Fibroblast of lung (primary cell): ENCODE measurements around the gene AP1S2. TPM values are rescaled to one million over a fixed set of nuclear protein-coding genes. Genes with fewer than 3 reads are reported as not detected.

Experiments used
- DNase-seq, 2 donors: peaks; one replicate each; pipeline versions ENCODE4 v3.0.0 to v3.0.0-alpha.2; 2010; ENCODE audit warnings: low read depth in 2 of 2
- H2AFZ ChIP-seq: 2 replicates; pipeline ENCODE4 v1.5.1; 2012; ENCODE audit warnings: low read length, control low read depth, inconsistent platforms
- H3K27ac ChIP-seq: 2 replicates; pipeline ENCODE4 v1.5.1; 2011; ENCODE audit warnings: low read length, control low read depth; ENCODE audit not compliant: insufficient read depth
- H3K27me3 ChIP-seq: 2 replicates; pipeline ENCODE4 v1.5.1; 2011; ENCODE audit warnings: mild to moderate bottlenecking, low read length; ENCODE audit not compliant: control insufficient read depth, insufficient read depth
- H3K36me3 ChIP-seq: 2 replicates; pipeline ENCODE4 v1.5.1; 2011; ENCODE audit warnings: low read length; ENCODE audit not compliant: control insufficient read depth, insufficient read depth
- H3K4me1 ChIP-seq: 2 replicates; pipeline ENCODE4 v1.5.1; 2011; ENCODE audit warnings: low read length; ENCODE audit not compliant: control insufficient read depth, insufficient read depth; ENCODE audit errors: extremely low read depth
- H3K4me2 ChIP-seq: 2 replicates; pipeline ENCODE4 v1.5.1; 2011; ENCODE audit warnings: low read length, control low read depth; ENCODE audit not compliant: insufficient read depth; ENCODE audit errors: extremely low read depth
- H3K4me3 ChIP-seq, 4 experiments: fragments of 200-600 bp in 1 of 4; sonication (generic) in 1 of 4; replicated peaks in 1 of 4; 2 replicates each; pipeline ENCODE4 v1.5.1; 2011 to 2016; ENCODE audit warnings: low read length in 4 of 4, low read depth in 3 of 4, mild to moderate bottlenecking in 3 of 4, control low read depth in 2 of 4, inconsistent platforms in 1 of 4, mixed read lengths in 1 of 4; ENCODE audit not compliant: insufficient read depth in 1 of 4; ENCODE audit errors: control extremely low read depth in 1 of 4
- H3K79me2 ChIP-seq: 2 replicates; pipeline ENCODE4 v1.5.1; 2012; ENCODE audit warnings: mild to moderate bottlenecking, low read length, inconsistent platforms; ENCODE audit not compliant: control insufficient read depth, insufficient read depth
- H3K9ac ChIP-seq: 2 replicates; pipeline ENCODE4 v1.5.1; 2011; ENCODE audit warnings: mild to moderate bottlenecking, low read length, control low read depth; ENCODE audit not compliant: insufficient read depth
- H3K9me3 ChIP-seq: 2 replicates; pipeline ENCODE4 v1.5.1; 2012; ENCODE audit warnings: low read depth, low read length; ENCODE audit not compliant: control insufficient read depth, insufficient read depth
- H4K20me1 ChIP-seq: 2 replicates; pipeline ENCODE4 v1.5.1; 2011; ENCODE audit warnings: low read length; ENCODE audit not compliant: control insufficient read depth, insufficient read depth; ENCODE audit errors: extremely low read depth
- CTCF ChIP-seq, 2 donors: IDR thresholded peaks in 1 of 2; conservative IDR thresholded peaks in 1 of 2; 1 replicate in 1 of 2; 2 replicates in 1 of 2; pipeline ENCODE4 v1.5.1; 2011 to 2012; ENCODE audit warnings: low read length in 2 of 2, control low read depth in 1 of 2, inconsistent platforms in 1 of 2, low read depth in 1 of 2, mild to moderate bottlenecking in 1 of 2
- EZH2 ChIP-seq: IDR thresholded peaks from 2 replicates; pipeline ENCODE4 v1.5.1; 2012; ENCODE audit warnings: low read length, control low read depth, mild to moderate bottlenecking; ENCODE audit errors: missing control alignments
- polyA plus RNA-seq, 2 donors: library from polyadenylated mRNA; depleted of rRNA in 1 of 2; stranded (reverse) in 1 of 2; unstranded in 1 of 2; fragments of >200 nt; gene quantifications; 2 replicates each; pipeline ENCODE4 v1.2.1, GENCODE V29; 2011 to 2012; ENCODE audit warnings: missing spikeins in 1 of 2
- total RNA-seq: library from RNA; depleted of rRNA; stranded (reverse); fragments of >200 nt; gene quantifications from 2 replicates; pipeline ENCODE4 v1.2.1, GENCODE V29; 2014

The AP1S2 gene
- total and polyA plus RNA-seq, 2 donors (not counting 1 experiment from before 2014, with no cell fraction given): 71.8 to 85.4 TPM

- H3K27me3 ChIP-seq: no peaks in the 10 kb centered on the region
- peak; percentile 75 to 76 for DNase-seq
- H4K20me1 ChIP-seq: no peaks in the 10 kb centered on the region
- H3K9ac ChIP-seq: no peak overlapping the region
- H3K4me1 ChIP-seq: no peaks in the 10 kb centered on the region
- no peak overlapping the region for H3K4me3 ChIP-seq
- no peak overlapping the region for H3K27ac ChIP-seq
- no peak overlapping the region for H3K4me2 ChIP-seq
- H3K36me3 ChIP-seq: no peaks in the 10 kb centered on the region
- H2AFZ ChIP-seq: no peak overlapping the region
- no peaks in the 10 kb centered on the region for H3K79me2 ChIP-seq
- no peaks in the 10 kb centered on the region for H3K9me3 ChIP-seq
- TF ChIP-seq CTCF (conservative IDR thresholded peaks at IDR 0.05 in 1 of 2, IDR thresholded peaks at IDR 0.05 in 1 of 2; ENCODE audit: low read depth in 1 of 2, low read length in 2 of 2): no peak
- no peak for TF ChIP-seq EZH2
These were observed 22.8 kb upstream of the AP1S2 start for GRCh38 chrX:15877380-15877779.

- no peak overlapping the region for H2AFZ ChIP-seq
- no peaks in the 10 kb centered on the region for H3K79me2 ChIP-seq
- TF ChIP-seq EZH2: no peak
- TF ChIP-seq CTCF (conservative IDR thresholded peaks at IDR 0.05 in 1 of 2, IDR thresholded peaks at IDR 0.05 in 1 of 2; ENCODE audit: low read depth in 1 of 2, low read length in 2 of 2): no peak
- H4K20me1 ChIP-seq: no peaks in the 10 kb centered on the region
- H3K27me3 ChIP-seq: no peaks in the 10 kb centered on the region
- H3K4me1 ChIP-seq: no peaks in the 10 kb centered on the region
- no peak overlapping the region for H3K4me2 ChIP-seq
- no peak overlapping the region for H3K4me3 ChIP-seq
- no peaks in the 10 kb centered on the region for H3K9me3 ChIP-seq
- H3K9ac ChIP-seq: no peak overlapping the region
- H3K36me3 ChIP-seq: no peaks in the 10 kb centered on the region
- DNase-seq: no peak
- H3K27ac ChIP-seq: no peak overlapping the region
These were observed 20.1 kb upstream of the AP1S2 start for GRCh38 chrX:15874672-15875071.

DNA sequence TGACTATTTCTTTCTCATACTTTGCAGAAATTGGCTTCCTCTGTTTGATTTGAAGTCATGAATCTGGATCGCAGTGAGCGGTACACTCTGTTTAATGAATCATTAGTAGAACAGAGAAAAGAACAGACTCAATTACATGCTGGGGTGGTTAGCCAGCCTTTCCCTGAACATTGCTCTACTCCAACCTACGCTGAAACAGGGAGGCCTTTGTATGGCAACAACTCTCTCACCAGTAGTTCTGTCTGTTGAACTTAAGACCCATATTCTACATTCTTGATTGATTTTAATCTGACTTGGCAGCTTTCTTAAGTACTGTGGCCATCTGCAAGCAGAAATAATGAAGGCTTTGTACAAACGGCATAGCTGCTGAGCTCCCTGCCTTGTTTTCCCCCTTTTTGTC, 19.0 kb upstream of the AP1S2 start:
- no peak overlapping the region for H3K9ac ChIP-seq
- H3K4me2 ChIP-seq: no peak overlapping the region
- no peaks in the 10 kb centered on the region for H3K79me2 ChIP-seq
- H4K20me1 ChIP-seq: no peaks in the 10 kb centered on the region
- TF ChIP-seq CTCF (conservative IDR thresholded peaks at IDR 0.05 in 1 of 2, IDR thresholded peaks at IDR 0.05 in 1 of 2; ENCODE audit: low read depth in 1 of 2, low read length in 2 of 2) (no peak), EZH2 (no peak)
- peak; percentile 6 to 62 for DNase-seq
- no peaks in the 10 kb centered on the region for H3K4me1 ChIP-seq
- no peak overlapping the region for H3K4me3 ChIP-seq
- no peaks in the 10 kb centered on the region for H3K9me3 ChIP-seq
- H3K36me3 ChIP-seq: no peaks in the 10 kb centered on the region
- no peak overlapping the region for H2AFZ ChIP-seq
- H3K27me3 ChIP-seq: no peaks in the 10 kb centered on the region
- H3K27ac ChIP-seq: no peak overlapping the region
